ENCODE data around the gene MS4A4A.

DNA sequence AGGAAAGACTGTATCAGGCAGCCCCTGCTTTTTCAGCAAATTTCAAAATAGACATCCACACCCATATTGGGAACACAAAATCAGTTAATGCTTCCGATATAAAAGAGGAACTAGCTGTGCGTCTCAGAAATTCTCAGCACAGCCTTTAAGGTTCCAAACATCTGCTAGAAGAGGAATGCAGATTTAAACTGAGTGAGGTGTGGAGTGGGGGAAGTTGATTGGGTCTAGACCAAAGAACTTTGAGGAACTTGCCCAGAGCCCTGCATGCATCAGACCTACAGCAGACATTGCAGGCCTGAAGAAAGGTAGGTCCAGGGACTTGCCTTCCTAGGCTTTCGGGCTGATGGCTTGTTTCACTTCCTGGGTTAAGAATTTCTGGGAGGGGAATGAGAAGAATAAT is at the start of gene MS4A4A:
- no peak for TF ChIP-seq EZH2 (IDR thresholded peaks at IDR 0.05; ENCODE audit: low read depth, low read length, severe bottlenecking)
- TF ChIP-seq POLR2AphosphoS5 (IDR thresholded peaks at IDR 0.05; ENCODE audit: low read depth, low read length) = no peak
- TF ChIP-seq, protein P1, sequence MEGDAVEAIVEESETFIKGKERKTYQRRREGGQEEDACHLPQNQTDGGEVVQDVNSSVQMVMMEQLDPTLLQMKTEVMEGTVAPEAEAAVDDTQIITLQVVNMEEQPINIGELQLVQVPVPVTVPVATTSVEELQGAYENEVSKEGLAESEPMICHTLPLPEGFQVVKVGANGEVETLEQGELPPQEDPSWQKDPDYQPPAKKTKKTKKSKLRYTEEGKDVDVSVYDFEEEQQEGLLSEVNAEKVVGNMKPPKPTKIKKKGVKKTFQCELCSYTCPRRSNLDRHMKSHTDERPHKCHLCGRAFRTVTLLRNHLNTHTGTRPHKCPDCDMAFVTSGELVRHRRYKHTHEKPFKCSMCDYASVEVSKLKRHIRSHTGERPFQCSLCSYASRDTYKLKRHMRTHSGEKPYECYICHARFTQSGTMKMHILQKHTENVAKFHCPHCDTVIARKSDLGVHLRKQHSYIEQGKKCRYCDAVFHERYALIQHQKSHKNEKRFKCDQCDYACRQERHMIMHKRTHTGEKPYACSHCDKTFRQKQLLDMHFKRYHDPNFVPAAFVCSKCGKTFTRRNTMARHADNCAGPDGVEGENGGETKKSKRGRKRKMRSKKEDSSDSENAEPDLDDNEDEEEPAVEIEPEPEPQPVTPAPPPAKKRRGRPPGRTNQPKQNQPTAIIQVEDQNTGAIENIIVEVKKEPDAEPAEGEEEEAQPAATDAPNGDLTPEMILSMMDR (IDR thresholded peaks at IDR 0.05; ENCODE audit: control extremely low read depth in 1 of 3, insufficient read depth in 1 of 3, low read depth in 1 of 3, low read length in 3 of 3) = no peak
- TF ChIP-seq CREB1 (IDR thresholded peaks at IDR 0.05) = no peak
